ENCODE measurements around the gene KATNAL2. TPM values are rescaled to one million over a fixed set of nuclear protein-coding genes. Genes with fewer than 3 reads are reported as not detected.

Gene KATNAL2
- total RNA-seq, 2 experiments from 2014 or later: 0.58 to 1.3 TPM

DNA sequence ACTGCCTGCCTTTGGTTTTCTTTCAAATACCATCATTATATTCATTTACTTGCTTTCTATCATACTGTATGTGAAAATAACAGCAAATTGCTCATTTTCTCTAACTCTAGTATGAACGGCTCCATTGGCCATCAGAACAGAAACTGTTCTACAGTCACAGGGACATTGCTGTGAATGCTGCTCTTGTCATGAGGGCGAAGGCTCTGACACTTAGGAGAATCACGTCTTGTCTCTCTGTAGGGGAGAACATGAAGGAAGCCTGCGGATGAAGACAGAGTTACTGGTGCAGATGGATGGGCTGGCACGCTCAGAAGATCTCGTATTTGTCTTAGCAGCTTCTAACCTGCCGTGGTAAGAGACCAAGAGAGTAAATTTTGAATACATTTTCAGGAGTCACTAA, 159.7 kb downstream of the KATNAL2 start:
- Mint-ChIP-seq H3K27ac (no peak overlapping the region), H3K4me1 (ENCODE audit: low read depth) (peaks cover 5% of the 10 kb centered on the region), H3K36me3 (ENCODE audit: low read depth) (no peaks in the 10 kb centered on the region), H3K27me3 (no peaks in the 10 kb centered on the region), H3K4me3 (no peak overlapping the region), H3K9me3 (no peaks in the 10 kb centered on the region)
- CTCF ChIA-PET: interaction anchor here (1.6 kb wide), 1 partner anchor 138 kb away, joined by 4 read pairs; no protein-coding TSS in a partner anchor
- TF ChIP-seq, protein P1, sequence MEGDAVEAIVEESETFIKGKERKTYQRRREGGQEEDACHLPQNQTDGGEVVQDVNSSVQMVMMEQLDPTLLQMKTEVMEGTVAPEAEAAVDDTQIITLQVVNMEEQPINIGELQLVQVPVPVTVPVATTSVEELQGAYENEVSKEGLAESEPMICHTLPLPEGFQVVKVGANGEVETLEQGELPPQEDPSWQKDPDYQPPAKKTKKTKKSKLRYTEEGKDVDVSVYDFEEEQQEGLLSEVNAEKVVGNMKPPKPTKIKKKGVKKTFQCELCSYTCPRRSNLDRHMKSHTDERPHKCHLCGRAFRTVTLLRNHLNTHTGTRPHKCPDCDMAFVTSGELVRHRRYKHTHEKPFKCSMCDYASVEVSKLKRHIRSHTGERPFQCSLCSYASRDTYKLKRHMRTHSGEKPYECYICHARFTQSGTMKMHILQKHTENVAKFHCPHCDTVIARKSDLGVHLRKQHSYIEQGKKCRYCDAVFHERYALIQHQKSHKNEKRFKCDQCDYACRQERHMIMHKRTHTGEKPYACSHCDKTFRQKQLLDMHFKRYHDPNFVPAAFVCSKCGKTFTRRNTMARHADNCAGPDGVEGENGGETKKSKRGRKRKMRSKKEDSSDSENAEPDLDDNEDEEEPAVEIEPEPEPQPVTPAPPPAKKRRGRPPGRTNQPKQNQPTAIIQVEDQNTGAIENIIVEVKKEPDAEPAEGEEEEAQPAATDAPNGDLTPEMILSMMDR (IDR thresholded peaks at IDR 0.05): no peak
- ATAC-seq (no peak), DNase-seq (no peak)
- POLR2A ChIA-PET: no interaction called here
- intact Hi-C loops (cut with micrococcal nuclease): no loop called here

DNA sequence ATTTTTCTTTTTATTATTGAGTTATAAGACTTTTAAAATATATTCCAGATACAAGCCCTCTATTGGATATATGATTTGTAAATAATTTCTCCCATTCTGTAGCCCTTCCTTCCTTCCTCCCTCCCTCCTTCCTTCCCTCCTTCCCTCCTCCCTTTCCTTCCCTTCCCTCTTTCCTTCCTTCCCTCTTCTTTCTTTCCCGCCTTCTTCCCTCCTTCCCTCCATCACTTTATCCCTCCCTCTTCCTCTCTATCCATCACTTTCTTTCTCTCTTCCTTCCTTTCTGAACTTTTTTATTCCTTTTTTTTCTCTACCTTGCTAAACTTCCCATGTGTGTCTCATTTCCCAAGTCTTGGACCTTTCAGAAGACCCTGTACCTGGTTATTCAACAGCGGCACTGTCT, 163.5 kb downstream of the KATNAL2 start:
- Mint-ChIP-seq H3K27me3 (no peaks in the 10 kb centered on the region), H3K4me3 (no peak overlapping the region), H3K36me3 (ENCODE audit: low read depth) (no peaks in the 10 kb centered on the region), H3K4me1 (ENCODE audit: low read depth) (peaks cover 5% of the 10 kb centered on the region), H3K27ac (no peak overlapping the region), H3K9me3 (no peaks in the 10 kb centered on the region)
- ChIA-PET CTCF (no interaction called here), POLR2A (no interaction called here)
- DNase-seq (no peak), ATAC-seq (no peak)
- intact Hi-C loops (cut with micrococcal nuclease): no loop called here
- TF ChIP-seq, protein P1 (IDR thresholded peaks at IDR 0.05): no peak

DNA sequence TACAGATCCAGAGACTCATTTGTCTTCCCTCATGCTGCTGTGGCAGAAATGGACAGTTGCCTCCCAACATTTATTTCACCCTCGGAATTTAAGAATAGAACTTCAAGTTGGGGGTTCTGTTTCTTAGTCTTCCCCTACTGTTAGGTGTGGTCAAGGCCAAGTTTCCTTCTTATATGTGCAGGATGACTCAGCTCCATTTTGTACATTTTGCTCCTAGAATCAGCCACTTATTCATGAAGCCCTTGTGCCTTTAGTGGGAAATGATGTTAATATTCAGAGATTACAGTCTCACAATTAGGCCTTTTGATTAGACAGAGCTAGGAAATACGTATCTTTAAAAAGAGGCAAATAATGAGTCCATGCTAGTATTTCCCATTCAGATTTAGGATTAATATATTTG, 164.2 kb downstream of the KATNAL2 start:
- H3K27me3 Mint-ChIP-seq: no peaks in the 10 kb centered on the region
- TF ChIP-seq, protein P1 (IDR thresholded peaks at IDR 0.05): no peak
- no peaks in the 10 kb centered on the region for H3K9me3 Mint-ChIP-seq
- peaks cover 5% of the 10 kb centered on the region for H3K4me1 Mint-ChIP-seq (ENCODE audit: low read depth)
- ChIA-PET POLR2A (no interaction called here), CTCF (no interaction called here)
- intact Hi-C loops (cut with micrococcal nuclease): no loop called here
- DNase-seq (no peak), ATAC-seq (no peak)
- no peak overlapping the region for H3K4me3 Mint-ChIP-seq
- H3K27ac Mint-ChIP-seq: no peak overlapping the region
- H3K36me3 Mint-ChIP-seq (ENCODE audit: low read depth): no peaks in the 10 kb centered on the region

DNA sequence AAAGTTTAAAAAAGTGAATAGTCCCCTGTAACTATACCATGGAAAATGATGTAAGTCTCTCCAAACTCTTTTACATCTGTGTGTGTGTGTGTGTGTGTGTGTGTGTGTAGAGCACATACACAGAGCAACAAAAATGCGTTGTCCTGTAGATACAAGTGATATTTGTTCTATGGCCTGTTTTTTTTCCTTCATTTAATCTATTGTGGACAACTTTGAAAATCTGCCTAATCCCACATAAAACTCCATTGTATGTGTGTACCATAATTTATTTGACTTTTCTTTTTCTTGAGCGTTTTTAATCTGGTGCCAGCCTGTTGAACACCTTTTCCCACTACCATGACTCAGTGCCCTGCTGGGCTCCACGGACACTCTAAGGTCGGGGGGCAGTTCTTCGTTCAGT, 170.3 kb downstream of the KATNAL2 start:
- ATAC-seq (no peak), DNase-seq (no peak)
- intact Hi-C loops (cut with micrococcal nuclease): no loop called here
- ChIA-PET POLR2A (no interaction called here), CTCF (interaction anchor here (2.6 kb wide), 1 partner anchor 117 kb away, joined by 8 read pairs; no protein-coding TSS in a partner anchor)
- TF ChIP-seq, protein P1 (IDR thresholded peaks at IDR 0.05): no peak
- H3K9me3 Mint-ChIP-seq: no peaks in the 10 kb centered on the region
- H3K4me3 Mint-ChIP-seq: no peak overlapping the region
- no peaks in the 10 kb centered on the region for H3K4me1 Mint-ChIP-seq (ENCODE audit: low read depth)
- H3K27ac Mint-ChIP-seq: no peak overlapping the region
- H3K27me3 Mint-ChIP-seq: no peaks in the 10 kb centered on the region
- peaks cover 2% of the 10 kb centered on the region for H3K36me3 Mint-ChIP-seq (ENCODE audit: low read depth)

DNA sequence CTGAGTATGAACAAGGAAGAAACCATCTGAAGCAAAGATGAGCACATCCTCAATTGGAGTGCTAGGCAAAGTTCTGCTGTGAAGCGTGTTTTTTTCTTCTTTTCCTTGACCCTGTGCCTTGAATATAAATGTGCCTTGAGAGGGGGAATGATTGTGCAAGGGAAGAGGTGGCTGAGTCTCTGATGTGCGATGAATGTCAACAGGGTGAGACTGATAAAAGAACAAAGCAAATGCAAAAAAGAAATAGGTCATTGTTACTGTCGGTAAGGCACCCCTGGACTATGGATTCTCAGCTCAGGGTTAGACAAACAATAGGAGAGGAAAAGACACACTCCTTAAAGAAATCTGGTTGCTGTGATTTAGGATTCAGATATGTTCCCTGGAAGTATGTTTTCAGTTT, 178.4 kb downstream of the KATNAL2 start:
- Mint-ChIP-seq H3K4me1 (ENCODE audit: low read depth) (no peaks in the 10 kb centered on the region), H3K36me3 (ENCODE audit: low read depth) (peaks cover 2% of the 10 kb centered on the region), H3K4me3 (no peak overlapping the region), H3K27ac (no peak overlapping the region), H3K27me3 (no peaks in the 10 kb centered on the region), H3K9me3 (no peaks in the 10 kb centered on the region)
- ATAC-seq (no peak), DNase-seq (no peak)
- TF ChIP-seq, protein P1 (IDR thresholded peaks at IDR 0.05): no peak
- ChIA-PET POLR2A (no interaction called here), CTCF (no interaction called here)
- intact Hi-C loops (cut with micrococcal nuclease): no loop called here

Measured in activated CD8-positive, alpha-beta T cell treated with anti-CD3 and anti-CD28 coated beads for 36 hours (primary cell).